KOPT-K1 (cell line): Measurements from ENCODE around the gene PPP1R12B.
A peak's percentile ranks its signal among the peaks of the same experiment; 100 is the strongest.
"Not testable (repeated sequence)": the region's sequence is repeated elsewhere in the genome, so short reads cannot be mapped to it uniquely, and the experiment has no call there.

Experiments used
- H3K27ac ChIP-seq: fragments of 200-600 bp; sonication (generic); 2 replicates; pipeline ENCODE4 v1.5.1; 2016; ENCODE audit warnings: antibody characterized with exemption, mild to moderate bottlenecking, low read depth, low read length; ENCODE audit not compliant: poor library complexity, severe bottlenecking
- H3K36me3 ChIP-seq: fragments of 200-600 bp; sonication (generic); 2 replicates; pipeline ENCODE4 v1.5.1; 2017; ENCODE audit warnings: antibody characterized with exemption, mild to moderate bottlenecking, low read length, moderate library complexity; ENCODE audit not compliant: insufficient read depth
- H3K9me3 ChIP-seq: fragments of 200-600 bp; sonication (generic); 2 replicates; pipeline ENCODE4 v1.5.1; 2017; ENCODE audit warnings: antibody characterized with exemption, low read length, mild to moderate bottlenecking; ENCODE audit not compliant: insufficient read depth, poor library complexity, severe bottlenecking

The PPP1R12B gene

GRCh38 chr1:202319381-202320080 is 29.0 kb upstream of the PPP1R12B start:
- no peaks in the 10 kb centered on the region for H3K9me3 ChIP-seq
- H3K36me3 ChIP-seq, result no peaks in the 10 kb centered on the region
- no peak overlapping the region for H3K27ac ChIP-seq

- no peak overlapping the region for H3K27ac ChIP-seq
- H3K36me3 ChIP-seq, result no peaks in the 10 kb centered on the region
- H3K9me3 ChIP-seq, result no peaks in the 10 kb centered on the region
These were observed 28.5 kb upstream of the PPP1R12B start for GRCh38 chr1:202320081-202320405.

- peaks cover 8% of the 10 kb centered on the region; the same call in 1 of the 2 replicates for H3K36me3 ChIP-seq
- no peak overlapping the region for H3K27ac ChIP-seq
- H3K9me3 ChIP-seq, result no peaks in the 10 kb centered on the region
These were observed 24.8 kb upstream of the PPP1R12B start for GRCh38 chr1:202323731-202324130.

GRCh38 chr1:202324646-202325045 is 23.9 kb upstream of the PPP1R12B start:
- no peak overlapping the region for H3K27ac ChIP-seq
- H3K36me3 ChIP-seq, result peaks cover 17% of the 10 kb centered on the region
- no peaks in the 10 kb centered on the region for H3K9me3 ChIP-seq

GRCh38 chr1:202329891-202330290 is 18.6 kb upstream of the PPP1R12B start:
- no peak overlapping the region for H3K27ac ChIP-seq
- peaks cover 68% of the 10 kb centered on the region for H3K36me3 ChIP-seq
- H3K9me3 ChIP-seq, result no peaks in the 10 kb centered on the region

- H3K27ac ChIP-seq, result no peak overlapping the region
- H3K9me3 ChIP-seq, result no peaks in the 10 kb centered on the region
- peaks cover 97% of the 10 kb centered on the region for H3K36me3 ChIP-seq
These were observed 14.6 kb upstream of the PPP1R12B start for GRCh38 chr1:202333861-202334260.

- Histone ChIP-seq H3K27ac (peak overlapping the region; percentile 45), H3K36me3 (peaks cover 13% of the 10 kb centered on the region; the same call in 1 of the 2 replicates), H3K9me3 (no peaks in the 10 kb centered on the region)
These were observed 4.7 kb upstream of the PPP1R12B start for GRCh38 chr1:202343652-202344349.

- peak overlapping the region; percentile 70 for H3K27ac ChIP-seq
These were observed 442 bp upstream of the PPP1R12B start for GRCh38 chr1:202348005-202348508.

GRCh38 chr1:202349206-202349928 is 868 bp downstream of the PPP1R12B start:
- Histone ChIP-seq H3K27ac (peak overlapping the region; percentile 70), H3K36me3 (no peaks in the 10 kb centered on the region), H3K9me3 (no peaks in the 10 kb centered on the region)

More at GRCh38 chr1:202348005-202348508, 442 bp upstream of the PPP1R12B start:
- no peaks in the 10 kb centered on the region for H3K36me3 ChIP-seq
- H3K9me3 ChIP-seq, result no peaks in the 10 kb centered on the region

GRCh38 chr1:202351725-202352124 is 3.2 kb downstream of the PPP1R12B start:
- Histone ChIP-seq H3K27ac (no peak overlapping the region), H3K9me3 (no peaks in the 10 kb centered on the region), H3K36me3 (no peaks in the 10 kb centered on the region)

- H3K27ac ChIP-seq, H3K9me3 ChIP-seq, H3K36me3 ChIP-seq: not testable (repeated sequence)
These were observed 4.2 kb downstream of the PPP1R12B start for GRCh38 chr1:202352583-202353197.

- Histone ChIP-seq H3K9me3 (no peaks in the 10 kb centered on the region), H3K36me3 (no peaks in the 10 kb centered on the region), H3K27ac (no peak overlapping the region)
These were observed 7.5 kb downstream of the PPP1R12B start for GRCh38 chr1:202355944-202356553.

- no peak overlapping the region for H3K27ac ChIP-seq
- no peaks in the 10 kb centered on the region for H3K9me3 ChIP-seq
- no peaks in the 10 kb centered on the region for H3K36me3 ChIP-seq
These were observed 9.0 kb downstream of the PPP1R12B start for GRCh38 chr1:202357506-202357905.

- Histone ChIP-seq H3K27ac (no peak overlapping the region), H3K9me3 (no peaks in the 10 kb centered on the region), H3K36me3 (no peaks in the 10 kb centered on the region)
These were observed 12.7 kb downstream of the PPP1R12B start for GRCh38 chr1:202361224-202361623.
